NAMALWA (cell line): ENCODE results near the gene THBD.
"Not testable (repeated sequence)": the region's sequence is repeated elsewhere in the genome, so short reads cannot be mapped to it uniquely, and the experiment has no call there.

Source experiments
- DNase-seq: peaks from one replicate; pipeline ENCODE4 v3.0.0-alpha.2; 2015; ENCODE audit warnings: low spot score

Gene THBD

DNA sequence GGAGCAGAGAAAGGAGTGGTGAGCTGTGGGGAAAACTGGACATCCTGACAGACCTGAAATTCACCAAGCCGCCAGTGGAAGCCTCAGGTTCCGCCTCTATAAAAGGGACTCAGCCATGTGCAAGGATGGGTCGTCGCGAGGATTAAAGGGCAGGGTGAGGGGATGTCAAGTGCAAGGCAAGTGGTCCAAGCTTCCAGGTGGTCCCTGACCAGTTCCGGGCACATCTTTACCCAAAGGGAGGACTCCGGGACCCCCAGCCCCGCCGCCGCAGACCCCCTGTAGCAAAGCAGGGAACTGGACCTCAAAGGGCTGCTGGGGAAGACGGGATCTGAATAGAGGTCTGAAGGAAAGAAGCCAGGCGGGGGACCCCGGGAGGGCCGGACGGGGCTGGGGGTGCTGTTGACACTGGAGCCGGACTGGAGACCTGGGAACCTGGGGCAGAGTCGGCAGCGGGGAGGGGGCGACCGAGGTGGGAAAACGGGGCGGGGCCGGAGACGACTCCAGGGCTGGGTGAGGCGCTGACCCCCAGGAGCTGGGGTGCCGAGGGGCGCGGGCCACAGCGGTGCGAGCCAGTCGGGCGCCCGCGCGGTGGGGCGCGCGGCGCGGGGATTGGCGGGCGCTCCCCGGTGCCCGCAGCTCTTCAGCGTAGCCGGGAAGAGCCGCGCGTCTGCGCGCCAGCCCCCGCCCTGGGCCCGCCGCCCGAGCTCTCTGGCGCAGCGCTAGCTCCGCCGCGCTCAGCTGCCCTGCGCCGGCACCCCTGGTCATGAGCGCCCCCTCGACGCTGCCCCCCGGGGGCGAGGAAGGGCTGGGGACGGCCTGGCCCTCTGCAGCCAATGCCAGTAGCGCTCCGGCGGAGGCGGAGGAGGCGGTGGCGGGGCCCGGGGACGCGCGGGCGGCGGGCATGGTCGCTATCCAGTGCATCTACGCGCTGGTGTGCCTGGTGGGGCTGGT is 14.5 kb downstream of the THBD start, which contains the start of gene SSTR4:
Gene SSTR4 (plus strand): TSS at position 592 of the 951 bp plus-strand sequence. CDS start 172 bp downstream, at position 764.
- DNase-seq: no peak

DNA sequence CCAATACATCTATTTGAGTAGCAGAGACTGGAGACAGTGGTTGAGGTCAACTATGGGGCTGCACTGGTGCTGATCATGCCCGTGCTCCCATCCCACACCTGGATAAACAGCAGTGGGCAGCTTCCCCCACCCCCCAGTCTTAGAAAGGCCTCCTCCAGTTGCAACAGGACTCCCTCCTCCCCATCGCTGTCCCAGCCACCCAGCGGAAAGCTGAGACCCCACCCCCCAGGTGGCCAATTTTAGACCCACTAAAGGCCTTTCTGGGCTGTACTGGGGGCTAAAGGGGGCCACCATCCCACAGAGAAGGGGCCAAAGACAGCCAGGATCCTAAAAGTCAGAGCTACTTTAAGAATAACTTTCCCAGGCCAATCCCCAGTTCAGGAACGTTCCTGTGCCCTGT is 15.6 kb downstream of the THBD start:
- DNase-seq: no peak

DNA sequence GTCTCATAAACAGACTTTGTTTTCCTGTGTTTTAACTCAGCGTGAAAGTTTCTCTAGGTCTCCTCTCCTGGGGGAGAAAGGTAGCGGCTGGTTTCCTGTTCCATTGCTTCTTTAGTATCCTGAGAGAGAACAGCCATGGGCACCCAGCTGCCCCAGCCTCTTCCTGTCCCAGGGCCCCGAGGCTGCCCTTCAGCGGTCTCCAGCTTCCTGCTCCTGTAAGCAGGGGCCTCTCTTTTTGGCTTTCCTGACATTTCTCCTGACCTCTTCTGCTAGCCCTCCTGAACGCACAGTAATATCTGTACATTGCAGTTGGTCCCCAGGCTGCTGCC is 16.8 kb downstream of the THBD start:
- no peak for DNase-seq

DNA sequence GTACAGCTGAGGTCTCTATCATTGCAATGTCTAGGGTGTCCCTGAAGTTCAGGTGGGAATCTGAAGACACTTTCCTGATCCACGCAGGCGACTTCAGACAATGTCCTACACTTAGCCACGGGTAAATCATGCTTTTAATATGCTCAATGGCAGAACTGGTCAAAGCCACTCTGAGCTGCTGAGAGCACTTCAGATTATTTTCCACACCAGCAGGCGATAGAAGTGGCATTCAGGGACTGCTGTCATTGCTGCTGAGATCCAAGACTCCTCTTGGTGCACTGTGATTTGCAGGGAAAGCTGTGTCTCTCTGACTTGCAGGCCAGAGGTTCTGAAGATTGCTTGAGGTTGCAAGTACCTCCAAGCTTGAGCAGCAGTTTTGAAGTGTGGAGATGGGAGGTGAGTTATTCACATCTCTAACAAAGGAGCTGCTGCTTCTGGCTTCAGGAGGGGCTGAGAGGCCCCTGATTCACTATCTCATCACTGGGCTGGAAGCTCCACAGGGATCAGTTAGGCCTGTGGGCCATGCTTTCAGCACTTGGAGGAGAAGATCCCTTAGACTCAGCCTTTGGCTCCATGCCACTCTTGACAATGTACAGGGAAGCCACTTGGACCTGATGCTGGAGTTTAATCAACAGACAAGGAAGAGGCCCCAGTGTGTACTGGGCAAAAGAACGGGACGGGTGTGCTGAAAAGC is 17.3 kb downstream of the THBD start:
- no peak for DNase-seq

DNA sequence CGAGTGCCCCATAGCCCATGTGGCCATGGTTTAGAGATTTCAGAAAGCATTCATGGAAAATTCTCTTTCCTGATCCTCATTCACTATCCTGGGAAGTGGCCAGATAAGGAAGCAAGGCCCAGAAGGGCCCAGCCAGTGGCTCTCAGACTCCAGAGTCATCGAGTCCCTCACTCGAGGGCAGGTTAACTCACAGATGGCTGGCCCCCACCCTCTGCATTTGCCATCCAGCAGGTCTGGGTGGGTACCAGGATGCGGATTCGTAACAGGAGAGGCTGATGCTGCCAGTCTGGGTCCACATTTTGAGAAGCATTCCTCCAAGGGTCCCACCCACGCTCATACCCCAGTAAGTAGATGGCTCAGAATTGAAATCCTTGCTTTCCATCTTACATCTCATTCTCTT is 18.1 kb downstream of the THBD start:
- DNase-seq: no peak

DNA sequence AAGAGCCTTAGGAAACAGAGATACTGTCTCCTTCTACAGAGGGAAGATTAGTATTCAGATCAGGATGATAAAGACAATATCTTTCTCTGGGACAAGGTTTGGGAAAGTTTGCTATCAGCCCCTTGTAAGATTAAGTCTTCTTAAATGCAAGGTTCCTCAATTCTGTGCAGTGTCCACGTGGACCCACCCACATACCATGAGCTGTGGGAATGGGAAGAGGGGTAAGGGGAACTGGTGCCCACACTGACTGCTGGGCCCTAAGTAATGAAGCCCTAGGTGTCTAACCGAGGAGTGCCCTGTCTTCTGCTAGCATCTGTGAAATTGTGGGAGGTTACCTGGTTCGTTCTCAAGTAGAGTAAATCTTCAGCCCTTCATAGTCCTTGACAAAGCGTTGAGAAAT is 20.1 kb downstream of the THBD start:
- DNase-seq: no peak

DNA sequence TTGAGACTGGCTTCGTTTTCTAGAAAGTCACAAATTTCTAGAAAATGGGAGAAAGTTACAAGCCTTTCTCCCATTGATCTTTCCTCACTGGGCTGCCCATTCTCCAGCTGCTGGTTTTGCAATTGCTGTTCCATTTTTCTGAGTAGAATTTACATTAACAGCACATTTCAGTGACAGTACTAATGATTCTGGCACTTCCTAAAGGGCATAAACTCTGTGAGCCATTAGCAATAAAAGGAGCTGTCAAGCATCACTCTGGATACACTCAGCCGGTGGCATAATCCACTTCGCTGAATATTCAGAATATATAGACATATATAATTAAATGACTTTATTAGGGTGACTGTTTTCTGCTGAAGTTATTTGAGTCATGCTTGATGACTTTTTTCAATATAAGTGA is 21.1 kb downstream of the THBD start:
- DNase-seq: no peak

DNA sequence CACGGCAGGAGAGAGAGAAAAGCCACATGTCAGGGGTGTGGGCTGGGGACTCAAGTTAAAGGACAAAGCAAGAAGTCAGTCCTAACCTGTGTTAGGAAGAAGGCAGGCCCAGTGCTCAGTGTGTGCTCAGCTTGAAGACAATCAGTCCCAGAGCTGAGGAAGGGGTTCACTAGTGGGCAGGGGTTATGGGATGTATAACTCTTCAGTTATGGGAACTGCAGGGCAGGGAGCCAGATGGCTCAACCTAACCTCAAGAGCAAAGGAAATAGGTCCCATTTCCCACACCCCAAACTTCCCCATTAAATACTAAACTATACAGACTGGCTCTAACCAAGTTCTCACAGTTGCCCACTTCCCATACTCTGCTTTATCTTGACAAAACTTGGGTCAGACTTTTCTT is 21.8 kb downstream of the THBD start:
- no peak for DNase-seq

DNA sequence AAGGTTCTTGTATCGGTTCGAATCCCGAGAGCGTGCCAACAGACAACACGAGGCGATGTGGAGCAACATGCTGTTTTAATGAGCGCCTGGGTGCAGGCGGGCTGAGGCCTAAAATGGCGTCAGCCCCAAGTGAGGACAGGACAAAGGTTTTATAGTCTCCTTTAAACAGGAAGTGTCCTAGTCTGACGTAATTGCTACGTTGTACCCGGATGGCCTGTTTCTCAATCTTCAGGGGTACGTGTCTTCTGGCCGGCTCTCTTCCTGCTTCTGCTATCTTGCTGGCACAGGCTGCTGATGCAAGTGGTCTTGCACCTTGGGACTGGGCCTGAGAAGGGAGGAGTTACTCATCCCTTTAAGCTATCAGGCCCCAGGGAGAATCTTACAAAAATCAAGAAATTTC is 24.0 kb downstream of the THBD start:
- DNase-seq: not testable (repeated sequence)

DNA sequence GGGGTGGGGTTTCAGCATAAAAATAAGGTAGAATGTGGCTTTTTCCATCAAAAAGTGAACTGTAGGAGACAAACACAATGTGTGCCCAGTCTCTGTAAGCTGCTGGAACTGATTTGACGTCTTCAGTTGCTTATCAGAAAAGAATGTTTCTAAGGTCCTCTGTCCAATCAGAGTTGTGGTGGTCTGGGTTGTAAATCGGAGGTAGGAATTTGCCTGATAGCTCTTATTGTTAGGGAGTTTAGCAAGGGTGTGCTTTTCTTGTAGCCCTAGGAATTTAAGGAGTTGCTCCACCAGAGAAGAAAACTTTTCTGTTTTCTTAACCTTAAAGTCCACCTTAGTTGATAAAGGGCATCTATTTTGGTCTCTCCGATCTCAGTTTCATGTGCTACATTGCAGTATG is 24.8 kb downstream of the THBD start:
- DNase-seq: no peak

DNA sequence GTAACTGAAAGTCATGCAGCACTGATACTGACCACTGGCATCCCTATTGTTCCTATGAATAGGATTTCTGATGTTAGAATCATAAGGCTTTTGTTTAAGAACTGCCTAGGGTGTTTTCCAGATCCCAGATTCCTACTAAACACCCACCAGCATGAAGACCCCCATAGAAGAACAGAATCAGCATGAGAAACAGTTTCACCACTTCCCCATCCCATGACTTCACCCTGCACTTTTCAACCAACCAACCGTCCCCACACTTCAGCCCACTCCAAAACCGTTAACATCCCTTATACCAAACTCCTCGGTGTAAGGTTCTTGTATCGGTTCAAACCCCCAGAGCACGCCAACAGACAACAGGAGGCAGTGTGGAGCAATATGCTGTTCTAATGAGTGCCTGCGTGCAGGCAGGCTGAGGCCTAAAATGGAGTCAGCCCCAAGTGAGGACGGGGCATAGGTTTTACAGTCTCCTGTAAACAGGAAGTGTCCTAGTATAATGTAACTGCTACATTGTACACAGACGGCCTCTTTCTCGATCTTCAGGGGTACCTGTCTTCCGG is 25.8 kb downstream of the THBD start:
- DNase-seq: no peak

DNA sequence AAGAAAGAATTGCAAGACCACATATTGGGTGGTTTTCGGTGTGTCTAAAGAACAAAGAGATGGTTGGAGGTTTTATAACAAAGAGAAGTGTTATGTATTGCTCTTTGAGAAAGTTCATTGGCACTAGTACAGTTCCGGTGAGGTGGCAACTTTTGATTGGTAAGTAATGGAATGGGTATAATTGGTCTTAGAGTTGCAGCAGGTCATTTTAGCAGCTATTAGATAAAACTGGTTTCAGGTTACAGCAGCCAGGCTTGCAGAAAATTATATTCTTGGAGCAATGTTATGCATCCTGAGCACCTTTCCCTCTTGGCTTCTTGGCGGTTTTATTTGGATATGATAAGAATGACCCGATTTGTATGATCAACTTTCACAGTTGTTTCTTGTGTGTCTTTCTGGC is 26.6 kb downstream of the THBD start:
- DNase-seq: no peak

DNA sequence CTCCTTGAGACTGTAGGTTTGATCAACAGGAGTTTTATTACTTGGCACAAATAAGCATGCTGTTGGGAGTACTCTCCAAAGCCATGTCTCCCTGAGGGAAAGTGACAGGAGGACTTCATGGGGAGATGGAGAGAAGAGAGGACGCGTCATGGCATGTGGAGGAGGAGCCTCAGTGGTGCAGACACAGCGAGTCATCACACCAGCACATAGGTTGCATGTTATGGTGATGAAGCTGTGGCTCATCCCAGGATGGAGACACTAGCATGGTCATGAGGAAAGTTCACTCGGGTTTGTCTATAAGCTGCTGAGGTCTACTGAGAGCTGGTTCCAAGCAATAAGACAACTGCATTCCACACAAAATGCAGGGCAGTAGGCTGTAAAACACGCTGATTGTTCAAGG is 27.5 kb downstream of the THBD start:
- no peak for DNase-seq

DNA sequence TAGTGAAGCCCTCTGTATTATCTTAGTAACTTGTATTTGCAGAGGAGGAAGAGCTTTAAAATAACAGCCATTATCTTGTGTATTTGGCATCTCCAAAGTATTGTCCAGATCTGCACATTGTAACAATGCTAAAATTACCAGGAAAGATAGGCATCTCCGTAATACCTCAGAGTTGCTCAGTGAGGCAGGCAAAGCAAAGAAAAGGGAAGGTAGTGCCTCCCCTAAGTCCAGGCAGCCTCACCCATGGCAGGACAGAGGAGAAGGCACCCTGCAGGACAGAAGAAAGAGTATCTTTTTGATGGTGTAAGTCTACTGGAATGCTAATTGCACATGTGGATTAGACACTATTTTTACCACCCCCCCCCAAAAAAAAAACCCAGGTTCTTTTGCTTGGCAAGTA is 27.9 kb downstream of the THBD start:
- DNase-seq: no peak

DNA sequence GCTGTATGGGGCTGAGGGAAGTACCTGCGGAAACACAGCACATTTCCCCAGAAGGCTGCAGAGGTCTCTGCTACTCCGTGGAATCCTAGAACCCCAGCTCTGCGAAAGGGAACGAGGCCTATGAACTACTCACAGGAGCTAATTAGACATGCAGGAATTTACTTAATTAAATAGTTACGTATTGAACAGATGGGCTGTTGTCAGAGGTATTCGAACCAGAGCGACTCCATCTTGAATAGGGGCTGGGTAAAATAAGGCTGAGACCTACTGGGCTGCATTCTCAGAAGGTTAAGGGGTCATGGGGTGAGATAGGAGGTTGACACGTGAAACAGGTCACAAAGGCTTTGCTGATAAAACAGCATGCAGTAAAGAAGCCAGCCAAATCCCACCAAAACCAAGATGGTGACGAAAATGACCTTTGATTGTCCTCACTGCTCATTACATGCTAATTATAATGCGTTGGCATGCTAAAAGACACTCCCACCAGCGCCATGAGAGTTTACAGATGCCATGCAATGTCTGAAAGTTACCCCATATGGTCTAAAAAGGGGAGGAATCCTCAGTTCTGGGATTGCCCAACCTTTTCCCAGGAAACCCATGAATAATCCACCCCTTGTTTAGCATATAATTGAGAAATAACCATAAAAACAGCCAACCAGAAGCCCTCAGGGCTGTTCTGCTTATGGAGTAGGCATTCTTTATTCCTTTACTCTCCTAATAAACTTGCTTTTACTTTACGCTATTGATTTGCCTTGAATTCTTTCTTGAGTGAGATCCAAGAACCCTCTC is 29.0 kb downstream of the THBD start:
- DNase-seq: no peak

DNA sequence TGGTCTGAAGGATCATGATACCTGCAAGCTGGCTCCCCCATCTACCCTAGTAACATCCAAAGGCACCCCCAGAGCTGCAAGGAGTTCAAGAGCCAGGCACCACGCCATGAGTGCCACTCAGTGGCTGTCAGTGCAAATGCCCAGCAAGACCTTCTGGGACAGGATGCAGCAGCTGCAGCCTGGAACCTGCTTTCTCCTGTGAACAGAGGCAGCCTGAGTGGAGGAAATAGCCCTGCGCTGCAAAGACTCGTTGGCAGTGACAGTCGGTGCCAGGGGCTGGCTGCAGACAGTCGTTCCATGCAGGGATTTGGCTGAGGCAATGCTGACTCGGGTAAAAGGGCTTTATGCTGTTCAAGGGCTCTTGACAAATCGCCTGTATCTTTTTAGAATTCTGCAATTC is 30.1 kb downstream of the THBD start:
- no peak for DNase-seq

DNA sequence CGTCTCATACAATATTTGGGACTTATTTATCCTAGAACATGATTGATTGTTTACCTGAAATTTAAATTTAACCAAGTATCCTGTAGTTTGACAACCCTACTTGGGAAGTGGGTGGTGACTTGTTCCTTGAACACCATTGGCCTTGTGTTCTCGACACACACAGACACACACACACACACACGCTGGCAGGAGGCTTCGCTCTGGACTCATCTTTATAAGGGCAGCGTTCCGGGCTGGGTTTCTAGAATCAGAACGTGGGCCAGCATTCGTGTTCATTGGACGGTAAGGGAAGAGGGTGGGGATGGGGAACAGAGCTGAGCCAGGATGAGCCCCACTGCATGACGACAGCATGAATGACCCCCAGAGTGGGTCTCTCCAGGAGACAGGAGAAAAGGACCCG is 30.5 kb downstream of the THBD start:
- no peak for DNase-seq

DNA sequence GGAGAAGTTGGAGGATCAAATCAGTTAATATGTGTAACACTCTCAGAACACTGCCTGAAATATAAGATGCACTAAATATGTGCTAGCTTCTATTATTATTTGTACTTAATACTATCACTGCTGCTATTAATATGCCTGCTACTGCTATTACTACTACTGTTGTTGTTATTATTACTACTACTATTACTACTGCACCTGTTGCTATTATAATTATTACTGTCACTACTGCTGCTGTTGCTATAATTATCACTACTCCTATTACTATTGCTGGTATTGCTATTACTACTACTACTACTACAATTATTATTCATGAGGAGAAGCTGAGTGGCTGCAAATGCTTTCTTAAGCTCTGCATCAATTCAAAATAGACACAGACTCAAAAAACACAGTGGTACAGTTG is 31.0 kb downstream of the THBD start:
- no peak for DNase-seq

DNA sequence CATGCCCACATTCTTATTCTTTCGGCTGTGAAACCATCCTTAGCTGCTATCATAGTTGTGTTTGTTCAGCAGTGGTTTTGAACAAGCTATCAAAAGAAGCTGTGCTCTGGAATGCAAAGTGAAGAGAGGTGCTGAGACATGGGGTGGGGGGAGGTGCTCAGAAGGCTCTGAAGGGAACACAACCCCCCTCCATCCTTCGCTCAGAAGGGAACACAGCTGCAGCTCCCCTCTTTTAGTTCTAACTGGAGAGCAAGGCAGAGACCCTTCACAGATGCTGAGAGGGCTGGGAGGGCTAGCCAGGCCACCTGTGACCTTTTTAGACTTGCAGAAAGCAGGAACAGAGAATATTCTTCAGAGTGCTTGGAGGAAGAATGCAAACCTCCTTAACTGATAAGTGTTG is 32.0 kb downstream of the THBD start:
- no peak for DNase-seq

DNA sequence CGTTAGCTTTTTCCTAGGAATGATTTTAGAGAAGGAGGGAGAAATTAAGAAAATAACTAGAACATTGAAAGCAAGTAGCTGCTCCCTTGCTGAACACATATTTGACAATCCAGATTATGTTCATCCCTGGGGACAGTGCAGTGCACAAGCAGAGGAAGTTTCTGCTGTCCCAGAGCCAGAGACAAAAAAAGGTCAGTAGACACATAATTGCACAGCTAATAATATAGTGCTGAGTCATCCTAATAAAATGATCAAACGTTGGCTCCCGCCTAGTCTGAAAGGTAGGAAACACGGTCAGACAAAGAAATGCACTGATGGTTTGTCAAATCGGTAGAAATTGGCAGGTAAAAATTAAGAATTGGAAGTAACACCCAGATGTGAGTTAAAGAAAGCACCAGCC is 36.0 kb downstream of the THBD start:
- DNase-seq: no peak

DNA sequence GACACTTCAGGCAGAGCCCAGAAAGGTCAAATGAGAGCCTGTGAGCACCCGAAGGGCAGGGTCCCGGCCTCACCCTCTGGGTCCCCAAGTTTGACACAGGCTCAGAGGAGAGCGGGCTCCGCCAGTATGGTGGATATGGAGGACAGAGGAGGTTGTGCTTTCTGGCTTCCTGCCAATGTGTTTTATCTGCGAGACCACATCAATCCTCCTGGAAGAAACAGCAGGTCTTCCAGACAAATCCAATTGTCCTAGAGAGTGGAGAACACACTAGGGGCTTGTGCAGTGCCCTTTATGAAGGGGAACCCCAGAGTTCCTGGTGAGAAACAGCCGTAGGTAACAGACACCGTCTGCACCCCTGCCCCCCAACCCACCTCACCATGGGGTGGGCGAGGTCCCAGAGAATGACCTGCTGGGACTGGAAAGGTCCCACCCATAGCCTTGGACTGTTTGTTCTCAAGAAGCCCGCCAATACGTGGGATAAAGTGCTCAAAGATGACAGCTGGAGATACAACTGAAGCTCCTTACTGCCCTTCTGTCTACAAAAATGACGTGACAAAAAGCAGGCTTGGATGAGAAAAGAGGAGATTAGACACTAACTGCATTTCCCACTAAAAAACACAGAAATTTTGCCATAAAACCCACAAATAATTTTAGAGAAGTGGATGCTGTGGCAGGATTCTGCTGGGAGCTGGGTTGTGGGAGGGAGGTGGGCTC is 38.3 kb downstream of the THBD start:
- DNase-seq: no peak

DNA sequence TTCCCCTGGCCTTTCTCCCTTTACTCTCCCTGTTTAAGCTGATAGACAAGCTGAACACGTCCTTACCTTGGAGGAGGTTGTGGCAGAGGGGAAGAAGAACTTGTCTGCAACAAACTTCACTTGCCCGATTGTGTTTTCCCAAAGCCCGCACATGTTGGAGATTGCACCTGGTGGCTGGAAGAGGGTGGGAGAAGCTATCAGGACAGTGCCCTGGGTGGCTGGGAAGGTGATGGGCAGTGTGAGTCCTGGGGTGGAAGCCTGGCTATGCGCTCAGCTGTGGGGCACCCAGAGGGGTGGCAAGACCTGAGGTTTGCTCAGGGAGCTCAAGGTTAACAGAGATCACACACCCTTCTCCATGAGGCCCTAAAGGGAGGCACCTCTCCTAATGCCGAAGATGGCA is 39.4 kb downstream of the THBD start:
- no peak for DNase-seq
